HepG2 (cell line): ENCODE results near the gene B4GALT3. TPM values are rescaled to one million over a fixed set of nuclear protein-coding genes. Genes with fewer than 3 reads are reported as not detected.

Experiments used
- ATAC-seq: fragments of 200-7000 bp; cut with Tn5 transposase; 3 replicates; pipeline ENCODE4 v1.9.1; 2020; ENCODE audit warnings: mild to moderate bottlenecking, moderate library complexity
- BruUV-seq: library from RNA; stranded (reverse); fragments of 400-500 nt; replicated peaks from 2 replicates; lab custom pipeline; 2021; lab: Mats Ljungman, UMichigan
- CTCF ChIA-PET: fragments of 300-600 bp; formaldehyde crosslinking; extraction: SDS; loops from one replicate; lab custom pipeline; 2021; ENCODE audit warnings: low total read pairs, inconsistent platforms, low intra/inter-chr PET ratio; lab: Yijun Ruan, JAX
- POLR2A ChIA-PET: fragments of 350-600 bp; sonication (Branson Sonifier 250); formaldehyde crosslinking; loops from one replicate; lab custom pipeline; 2020; ENCODE audit warnings: antibody characterized with exemption, inconsistent platforms; lab: Yijun Ruan, JAX
- DNase-seq: peaks from one replicate; pipeline ENCODE4 v3.0.0-alpha.2; 2015; ENCODE audit warnings: low spot score
- FAIRE-seq: peaks from 3 replicates; lab custom pipeline; 2011; peaks lifted over from hg19 to GRCh38; lab: Jason Lieb, UNC
- H2AFZ ChIP-seq: one replicate; pipeline ENCODE4 v1.6.1; 2011; ENCODE audit warnings: low read length, inconsistent platforms
- H3K27ac ChIP-seq: fragments of 300-600 bp; 3 replicates; pipeline ENCODE4 v1.8.0; 2011; ENCODE audit warnings: mixed run types, mild to moderate bottlenecking, mixed read lengths, low read length, inconsistent platforms; ENCODE audit not compliant: insufficient read depth; ENCODE audit errors: extremely low read length
- H3K27me3 ChIP-seq, 2 experiments: fragments of 200-600 bp in 1 of 2; 2 replicates in 1 of 2; 3 replicates in 1 of 2; pipeline versions ENCODE4 v1.6.0 to v1.8.0; 2011; ENCODE audit warnings: low read length in 2 of 2, mild to moderate bottlenecking in 2 of 2, moderate library complexity in 2 of 2, inconsistent platforms in 1 of 2; ENCODE audit not compliant: insufficient read depth in 2 of 2, control insufficient read depth in 1 of 2
- H3K36me3 ChIP-seq, 2 experiments: fragments of 200-600 bp in 1 of 2; replicated peaks in 1 of 2; 2 replicates in 1 of 2; 3 replicates in 1 of 2; pipeline versions ENCODE4 v1.5.1 to v1.8.0; 2011; ENCODE audit warnings: low read length in 2 of 2, inconsistent platforms in 1 of 2; ENCODE audit not compliant: insufficient read depth in 2 of 2, control insufficient read depth in 1 of 2
- H3K4me1 ChIP-seq: 2 replicates; pipeline ENCODE4 v1.5.1; 2012; ENCODE audit warnings: low read length, inconsistent platforms; ENCODE audit not compliant: insufficient read depth
- H3K4me2 ChIP-seq: 2 replicates; pipeline ENCODE4 v1.6.0; 2011; ENCODE audit warnings: low read depth, low read length, inconsistent platforms
- H3K4me3 ChIP-seq, 3 experiments: fragments of 200-600 bp in 1 of 3; sonication (generic), shearing (Covaris generic) in 1 of 3; replicated peaks in 1 of 3; 2 replicates each; pipeline ENCODE4 v1.5.1; 2011 to 2016; ENCODE audit warnings: low read length in 3 of 3, inconsistent platforms in 2 of 3, low read depth in 2 of 3, mild to moderate bottlenecking in 2 of 3, control low read depth in 1 of 3, mixed read lengths in 1 of 3; ENCODE audit not compliant: insufficient read depth in 1 of 3
- H3K79me2 ChIP-seq: one replicate; pipeline ENCODE4 v1.6.1; 2011; ENCODE audit warnings: low read length, inconsistent platforms; ENCODE audit not compliant: insufficient read depth
- H3K9ac ChIP-seq: 2 replicates; pipeline ENCODE4 v1.6.0; 2011; ENCODE audit warnings: mild to moderate bottlenecking, low read depth, low read length, inconsistent platforms; ENCODE audit not compliant: insufficient read depth
- H3K9me3 ChIP-seq: 2 replicates; pipeline ENCODE4 v1.5.1; 2012; ENCODE audit warnings: mild to moderate bottlenecking, low read length
- H4K20me1 ChIP-seq: 2 replicates; pipeline ENCODE4 v1.6.0; 2011; ENCODE audit warnings: inconsistent platforms, mild to moderate bottlenecking, low read length, moderate library complexity; ENCODE audit not compliant: insufficient read depth
- BRCA1 ChIP-seq: sonication (generic); formaldehyde crosslinking; IDR thresholded peaks from 2 replicates; pipeline ENCODE4 v1.4.0; 2020; ENCODE audit warnings: missing genetic modification reagents
- FOXK1 ChIP-seq: sonication (generic); formaldehyde crosslinking; IDR thresholded peaks from 2 replicates; pipeline ENCODE4 v1.4.0; 2020; ENCODE audit warnings: low read depth, missing genetic modification reagents, borderline replicate concordance
- GPN1 ChIP-seq: sonication (generic); formaldehyde crosslinking; IDR thresholded peaks from 2 replicates; pipeline ENCODE4 v1.5.1; 2020; ENCODE audit warnings: missing genetic modification reagents, borderline replicate concordance
- GTF2F1 ChIP-seq: fragments of 150-350 bp; IDR thresholded peaks from 2 replicates; pipeline ENCODE4 v1.6.1; 2014; ENCODE audit warnings: low read length
- GTF3A ChIP-seq: sonication (generic); formaldehyde crosslinking; conservative IDR thresholded peaks from 2 replicates; pipeline ENCODE4 v1.4.0; 2020; ENCODE audit warnings: mild to moderate bottlenecking, missing genetic modification reagents
- JUN ChIP-seq: sonication (generic); formaldehyde crosslinking; IDR thresholded peaks from 2 replicates; pipeline ENCODE4 v1.4.0; 2020; ENCODE audit warnings: mild to moderate bottlenecking, missing genetic modification reagents
- MAFF ChIP-seq: IDR thresholded peaks from 2 replicates; pipeline ENCODE4 v1.6.1; 2011; ENCODE audit warnings: low read depth, low read length, improper control_type of control experiment
- PITX1 ChIP-seq: sonication (generic); formaldehyde crosslinking; IDR thresholded peaks from 2 replicates; pipeline ENCODE4 v1.5.1; 2020; ENCODE audit warnings: mild to moderate bottlenecking, missing genetic modification reagents
- PLRG1 ChIP-seq: fragments of 450-650 bp; conservative IDR thresholded peaks from 2 replicates; pipeline ENCODE4 v1.6.1; 2016
- ZBTB8A ChIP-seq: sonication (generic); formaldehyde crosslinking; IDR thresholded peaks from 2 replicates; pipeline ENCODE4 v1.4.0; 2020; ENCODE audit warnings: mild to moderate bottlenecking, low read depth, missing genetic modification reagents, borderline replicate concordance
- ZNF256 ChIP-seq: sonication (generic); formaldehyde crosslinking; conservative IDR thresholded peaks from 2 replicates; pipeline ENCODE4 v1.4.0; 2020; ENCODE audit warnings: missing genetic modification reagents
- ZNF296 ChIP-seq: sonication (generic); formaldehyde crosslinking; conservative IDR thresholded peaks from 2 replicates; pipeline ENCODE4 v1.5.0; 2020; ENCODE audit warnings: mild to moderate bottlenecking, missing genetic modification reagents
- ZNF317 ChIP-seq: sonication (generic); formaldehyde crosslinking; IDR thresholded peaks from 2 replicates; pipeline ENCODE4 v1.5.0; 2020; ENCODE audit warnings: mild to moderate bottlenecking, missing genetic modification reagents
- ZNF329 ChIP-seq: sonication (generic); formaldehyde crosslinking; IDR thresholded peaks from 2 replicates; pipeline ENCODE4 v1.9.0; 2021; ENCODE audit warnings: low read depth, mild to moderate bottlenecking, missing genetic modification reagents
- ZNF383 ChIP-seq: sonication (generic); formaldehyde crosslinking; IDR thresholded peaks from 2 replicates; pipeline ENCODE4 v1.4.0; 2020; ENCODE audit warnings: missing genetic modification reagents, mild to moderate bottlenecking, borderline replicate concordance
- ZNF615 ChIP-seq: sonication (generic); formaldehyde crosslinking; IDR thresholded peaks from 2 replicates; pipeline ENCODE4 v1.5.0; 2020; ENCODE audit warnings: mild to moderate bottlenecking, missing genetic modification reagents, borderline replicate concordance
- ZNF850 ChIP-seq: sonication (generic); formaldehyde crosslinking; conservative IDR thresholded peaks from 2 replicates; pipeline ENCODE4 v1.9.0; 2021; ENCODE audit warnings: mild to moderate bottlenecking, missing genetic modification reagents
- ZSCAN9 ChIP-seq: IDR thresholded peaks from 2 replicates; pipeline ENCODE4 v1.6.1; 2016; ENCODE audit warnings: borderline replicate concordance
- WGBS: methylation state at CpG from one replicate; pipeline ENCODE4 v1.1.6; 2017; ENCODE audit warnings: low lambda C conversion rate; 5-methylcytosine and 5-hydroxymethylcytosine counted together
- in situ Hi-C: cut with HindIII; loops from 2 replicates; pipeline ENCODE4 v1.10.0; 2017; ENCODE audit warnings: low pct_unique_long_range_greater_than_20kb; ENCODE audit not compliant: extremely low pct_ligation_motif_present
- intact Hi-C: fragments of 100-400 bp; cut with micrococcal nuclease; formaldehyde crosslinking; loops from one replicate; pipeline ENCODE4 v1.10.0; 2022; ENCODE audit not compliant: unreplicated experiment
- polyA plus RNA-seq, 8 experiments: library from polyadenylated mRNA; depleted of rRNA in 3 of 8; stranded (reverse) in 7 of 8; unstranded in 1 of 8; fragments of >200 nt; fragmentation: Illumina TruSeq in 4 of 8; extraction: Trizol in 4 of 8; gene quantifications; 2 replicates each; pipeline versions ENCODE4 v1.2.1 to v1.2.3, GENCODE V29; 2011 to 2016; ENCODE audit warnings: low read depth in 4 of 8, missing spikeins in 1 of 8, mixed read lengths in 1 of 8; ENCODE audit not compliant: insufficient read depth in 1 of 8
- total RNA-seq, 5 experiments: library from RNA; depleted of rRNA; stranded (reverse); fragments of >200 nt; fragmentation: Illumina TruSeq; extraction: Trizol; gene quantifications; 2 replicates each; pipeline ENCODE4 v1.2.3, GENCODE V29; 2016; ENCODE audit warnings: low read depth in 1 of 5
- TF ChIP-seq, protein P1 (sequence below): sonication (generic); formaldehyde crosslinking; IDR thresholded peaks from 2 replicates; pipeline ENCODE4 v1.5.0; 2020; ENCODE audit warnings: mild to moderate bottlenecking, missing genetic modification reagents
- TF ChIP-seq, protein P2 (sequence below): IDR thresholded peaks from 2 replicates; pipeline ENCODE4 v1.6.1; 2016; ENCODE audit warnings: missing compliant biosample characterization, missing genetic modification reagents, borderline replicate concordance
- TF ChIP-seq, protein P3 (sequence below): sonication (generic); formaldehyde crosslinking; IDR thresholded peaks from 2 replicates; pipeline ENCODE4 v1.8.1; 2023; ENCODE audit warnings: mild to moderate bottlenecking, missing genetic modification reagents, borderline replicate concordance

The B4GALT3 gene
- total and polyA plus RNA-seq, 2 of the 13 experiments (the other 11 are each of a cell fraction or from before 2014, with no cell fraction given): 35.6 to 40.4 TPM

DNA sequence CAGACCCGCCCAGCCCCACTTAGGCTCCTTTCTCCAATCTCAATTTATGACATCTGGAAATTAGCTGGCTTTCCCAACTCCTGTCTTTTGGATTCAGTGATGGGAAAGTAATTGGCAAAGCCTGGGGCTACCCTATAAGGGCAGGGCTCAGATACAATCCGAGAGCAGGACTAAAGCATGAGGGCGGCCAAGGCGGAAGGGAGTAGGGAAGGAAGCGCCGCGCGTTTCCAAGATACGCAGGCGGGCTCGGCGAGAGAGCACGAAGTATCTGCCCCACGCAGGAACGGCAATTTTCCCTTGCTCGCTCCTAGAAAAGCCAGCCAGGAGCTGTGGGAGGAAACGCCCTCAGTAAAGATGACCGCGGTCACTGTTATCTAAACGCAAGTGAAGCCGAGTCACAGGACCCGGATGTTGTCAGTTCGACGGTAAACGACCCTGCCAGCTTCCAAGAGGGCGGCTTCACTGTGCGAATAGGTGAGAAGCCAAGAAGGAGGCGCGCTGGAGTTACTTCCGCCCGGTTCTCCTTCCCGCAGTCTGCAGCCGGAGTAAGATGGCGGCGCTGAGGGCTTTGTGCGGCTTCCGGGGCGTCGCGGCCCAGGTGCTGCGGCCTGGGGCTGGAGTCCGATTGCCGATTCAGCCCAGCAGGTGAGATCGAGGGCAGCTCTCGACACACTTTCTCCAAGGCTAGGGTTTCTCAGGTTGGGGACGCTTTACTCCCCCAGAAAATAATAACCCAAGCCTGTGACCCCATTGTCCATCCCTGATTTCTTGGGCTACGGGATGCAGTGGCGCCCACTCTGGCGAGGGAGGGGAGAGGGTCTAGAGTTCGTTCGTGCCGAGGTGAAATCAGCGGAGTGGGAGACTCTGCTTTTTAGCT lies 24.8 kb upstream of the B4GALT3 start, which contains the start of gene NDUFS2:
TSS of gene NDUFS2 (plus strand) at position 532 of the 877 bp plus-strand sequence. CDS start at position 551, 19 bp downstream.
- CTCF ChIA-PET: no interaction called here
- intact Hi-C loops: loop anchor here (2.0 kb wide), 1 partner anchor 23 kb away; no protein-coding TSS in a partner anchor
- peaks cover 22% of the 10 kb centered on the region for H3K79me2 ChIP-seq
- 32% methylated on average over 35 of the region's 53 CpGs for WGBS
- in situ Hi-C loops: no loop called here
- H2AFZ ChIP-seq: peak within 1 kb of the TSS; percentile 37
- H3K36me3 ChIP-seq: peaks cover 7 to 35% of the 10 kb centered on the region in 2 experiments; a peak in 4 of 5 replicates
- H3K27ac ChIP-seq: peak within 1 kb of the TSS; percentile 70
- H3K4me3 ChIP-seq: peak within 1 kb of the TSS; percentile 73 to 85 (median 80)
- no TSS peak for BruUV-seq
- H3K9ac ChIP-seq: peak within 1 kb of the TSS; percentile 90
- no peaks in the 10 kb centered on the region for H3K9me3 ChIP-seq
- POLR2A ChIA-PET: interaction anchor here (0.8 to 13.8 kb wide), 19 partner anchors 9 to 198 kb away, joined by 3 to 357 read pairs (median 6); partner anchors contain the start of genes APOA2, B4GALT3, CFAP126 and DEDD
- FAIRE-seq (peak; percentile 93), ATAC-seq (peak; percentile 86), DNase-seq (peak; percentile 97)
- peak within 1 kb of the TSS; percentile 98 for H3K4me2 ChIP-seq
- no peaks in the 10 kb centered on the region; a peak in 1 of 5 replicates for H3K27me3 ChIP-seq
- no peaks in the 10 kb centered on the region for H4K20me1 ChIP-seq
- H3K4me1 ChIP-seq: peaks cover 78% of the 10 kb centered on the region
- TF ChIP-seq ZNF296 (CRISPR knock-in tag) (0 out of 2 replicates have a peak, but pooled peaks have one; percentile 30), ZSCAN9 (CRISPR knock-in tag) (peak; percentile 82; the same call in 1 of the 2 replicates), BRCA1 (CRISPR knock-in tag) (0 out of 2 replicates have a peak, but pooled peaks have one; percentile 30), GTF2F1 (no peak), ZBTB8A (CRISPR knock-in tag) (no peak), ZNF615 (CRISPR knock-in tag) (no peak), PLRG1 (no peak), ZNF256 (CRISPR knock-in tag) (no peak), GPN1 (CRISPR knock-in tag) (no peak), JUN (no peak), GTF3A (CRISPR knock-in tag) (no peak), ZNF850 (CRISPR knock-in tag) (no peak), ZNF317 (no peak), ZNF383 (CRISPR knock-in tag) (peak; percentile 82), FOXK1 (CRISPR knock-in tag) (peak; percentile 96), ZNF329 (CRISPR knock-in tag) (0 out of 2 replicates have a peak, but pooled peaks have one; percentile 22), PITX1 (CRISPR knock-in tag) (peak; percentile 81), MAFF (no peak)
- TF ChIP-seq, protein P1, sequence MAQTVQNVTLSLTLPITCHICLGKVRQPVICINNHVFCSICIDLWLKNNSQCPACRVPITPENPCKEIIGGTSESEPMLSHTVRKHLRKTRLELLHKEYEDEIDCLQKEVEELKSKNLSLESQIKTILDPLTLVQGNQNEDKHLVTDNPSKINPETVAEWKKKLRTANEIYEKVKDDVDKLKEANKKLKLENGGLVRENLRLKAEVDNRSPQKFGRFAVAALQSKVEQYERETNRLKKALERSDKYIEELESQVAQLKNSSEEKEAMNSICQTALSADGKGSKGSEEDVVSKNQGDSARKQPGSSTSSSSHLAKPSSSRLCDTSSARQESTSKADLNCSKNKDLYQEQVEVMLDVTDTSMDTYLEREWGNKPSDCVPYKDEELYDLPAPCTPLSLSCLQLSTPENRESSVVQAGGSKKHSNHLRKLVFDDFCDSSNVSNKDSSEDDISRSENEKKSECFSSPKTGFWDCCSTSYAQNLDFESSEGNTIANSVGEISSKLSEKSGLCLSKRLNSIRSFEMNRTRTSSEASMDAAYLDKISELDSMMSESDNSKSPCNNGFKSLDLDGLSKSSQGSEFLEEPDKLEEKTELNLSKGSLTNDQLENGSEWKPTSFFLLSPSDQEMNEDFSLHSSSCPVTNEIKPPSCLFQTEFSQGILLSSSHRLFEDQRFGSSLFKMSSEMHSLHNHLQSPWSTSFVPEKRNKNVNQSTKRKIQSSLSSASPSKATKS (CRISPR knock-in tag): no peak
- TF ChIP-seq, protein P2, sequence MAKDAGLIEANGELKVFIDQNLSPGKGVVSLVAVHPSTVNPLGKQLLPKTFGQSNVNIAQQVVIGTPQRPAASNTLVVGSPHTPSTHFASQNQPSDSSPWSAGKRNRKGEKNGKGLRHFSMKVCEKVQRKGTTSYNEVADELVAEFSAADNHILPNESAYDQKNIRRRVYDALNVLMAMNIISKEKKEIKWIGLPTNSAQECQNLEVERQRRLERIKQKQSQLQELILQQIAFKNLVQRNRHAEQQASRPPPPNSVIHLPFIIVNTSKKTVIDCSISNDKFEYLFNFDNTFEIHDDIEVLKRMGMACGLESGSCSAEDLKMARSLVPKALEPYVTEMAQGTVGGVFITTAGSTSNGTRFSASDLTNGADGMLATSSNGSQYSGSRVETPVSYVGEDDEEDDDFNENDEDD (CRISPR knock-in tag): peak; percentile 54; the same call in 1 of the 2 replicates
- TF ChIP-seq, protein P3, sequence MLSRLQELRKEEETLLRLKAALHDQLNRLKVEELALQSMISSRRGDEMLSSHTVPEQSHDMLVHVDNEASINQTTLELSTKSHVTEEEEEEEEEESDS (CRISPR knock-in tag): 0 out of 2 replicates have a peak, but pooled peaks have one; percentile 39
